DMS53 treated with DMSO at 0.1 percent for 48 hours (cell line): ENCODE results near the gene SMC2.

Experiments used
- DNase-seq: peaks from one replicate; lab custom pipeline; 2025; ENCODE audit not compliant: unreplicated experiment; lab: John Stamatoyannopoulos, UW

SMC2 gene

GRCh38 chr9:104099630-104100029, 5.5 kb downstream of the SMC2 start:
- no peak for DNase-seq

GRCh38 chr9:104104360-104104759, 10.3 kb downstream of the SMC2 start:
- DNase-seq: no peak

DNA sequence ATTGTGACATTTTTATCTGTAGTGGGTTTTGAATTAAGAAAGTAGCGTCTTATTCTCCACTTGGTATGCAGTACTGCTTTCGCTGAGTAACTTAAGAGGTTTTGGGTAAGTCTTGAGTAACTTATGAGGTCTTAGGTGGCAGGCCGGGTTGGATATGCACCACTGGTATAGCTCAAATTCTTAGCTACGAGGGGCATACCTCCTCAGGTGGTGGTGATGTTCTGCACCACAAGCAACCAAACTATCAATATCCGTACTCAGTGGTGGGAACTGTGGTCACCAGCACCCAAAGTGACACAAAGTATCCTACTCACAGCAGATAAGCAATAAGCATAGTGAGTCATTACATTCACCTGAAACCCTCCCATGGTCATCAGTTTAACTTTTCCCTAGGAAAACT, 13.7 kb downstream of the SMC2 start:
- no peak for DNase-seq

GRCh38 chr9:104108315-104108714, 14.2 kb downstream of the SMC2 start:
- no peak for DNase-seq

DNA sequence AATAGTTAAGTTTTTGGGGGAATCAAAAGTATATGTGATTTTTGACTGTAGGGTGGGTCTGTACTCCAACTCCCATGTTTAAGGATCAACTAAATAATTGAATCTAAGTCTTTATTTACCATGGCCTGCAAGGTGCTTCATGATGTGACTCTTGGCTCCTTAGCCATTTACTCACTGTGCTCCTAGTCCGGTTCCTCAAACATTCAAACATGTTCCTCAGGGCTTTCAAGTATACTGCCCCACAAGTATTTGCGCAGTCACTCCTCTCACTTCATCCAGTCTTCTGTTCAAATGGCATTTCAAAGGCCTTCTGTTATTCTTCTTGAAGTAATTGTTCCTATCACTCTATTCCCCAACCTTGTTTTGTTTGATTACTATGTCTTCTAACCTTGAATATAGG, 16.4 kb downstream of the SMC2 start:
- DNase-seq: no peak

DNA sequence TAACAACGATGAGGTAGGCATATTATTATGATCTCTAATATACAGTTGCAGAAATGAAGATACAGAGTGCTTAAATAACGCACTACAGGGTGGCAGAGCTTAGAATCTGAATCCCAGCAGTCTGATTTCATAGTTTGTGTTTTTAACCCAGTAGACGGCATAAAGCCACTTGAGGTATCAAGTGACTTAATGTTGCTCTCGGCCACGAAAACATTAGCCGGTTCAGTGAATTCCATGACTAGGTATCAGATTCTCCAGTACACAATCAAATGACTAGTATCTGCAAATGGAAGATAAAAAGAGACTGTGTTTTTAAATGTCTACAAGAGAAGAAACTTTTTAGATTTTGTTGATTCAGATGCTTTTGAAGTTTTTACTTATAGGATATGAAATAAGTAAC, 24.8 kb downstream of the SMC2 start:
- no peak for DNase-seq

GRCh38 chr9:104121022-104121421, 26.9 kb downstream of the SMC2 start:
- no peak for DNase-seq

DNA sequence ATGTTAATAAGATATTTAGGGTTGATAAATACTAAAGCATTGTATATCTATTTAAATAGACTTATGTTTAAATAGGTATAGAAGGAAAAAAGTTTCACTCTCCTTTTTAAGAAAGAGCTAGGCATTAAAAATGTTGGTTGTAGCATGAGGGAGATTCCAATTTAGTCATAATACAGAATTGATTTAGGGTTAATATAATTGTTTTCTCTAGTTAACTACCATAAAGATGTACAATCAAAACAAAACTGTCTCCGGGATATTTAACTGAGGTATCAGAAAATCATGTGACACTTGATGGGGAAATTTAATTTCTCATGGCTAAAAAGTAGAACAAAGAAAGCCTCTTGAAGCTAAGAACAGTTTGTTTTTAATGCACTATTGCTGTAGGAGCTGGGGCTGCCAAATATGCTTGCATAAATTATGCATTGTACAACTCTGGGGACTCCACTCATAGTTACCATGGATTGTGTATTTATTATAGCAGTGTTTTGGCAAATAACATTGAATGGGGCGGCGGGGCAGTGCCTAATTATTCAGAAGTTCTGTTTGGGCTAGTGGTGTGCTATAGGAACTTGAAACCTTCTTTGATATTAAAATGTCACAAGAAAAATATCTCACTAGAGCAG, 44.2 kb downstream of the SMC2 start:
- DNase-seq: no peak

DNA sequence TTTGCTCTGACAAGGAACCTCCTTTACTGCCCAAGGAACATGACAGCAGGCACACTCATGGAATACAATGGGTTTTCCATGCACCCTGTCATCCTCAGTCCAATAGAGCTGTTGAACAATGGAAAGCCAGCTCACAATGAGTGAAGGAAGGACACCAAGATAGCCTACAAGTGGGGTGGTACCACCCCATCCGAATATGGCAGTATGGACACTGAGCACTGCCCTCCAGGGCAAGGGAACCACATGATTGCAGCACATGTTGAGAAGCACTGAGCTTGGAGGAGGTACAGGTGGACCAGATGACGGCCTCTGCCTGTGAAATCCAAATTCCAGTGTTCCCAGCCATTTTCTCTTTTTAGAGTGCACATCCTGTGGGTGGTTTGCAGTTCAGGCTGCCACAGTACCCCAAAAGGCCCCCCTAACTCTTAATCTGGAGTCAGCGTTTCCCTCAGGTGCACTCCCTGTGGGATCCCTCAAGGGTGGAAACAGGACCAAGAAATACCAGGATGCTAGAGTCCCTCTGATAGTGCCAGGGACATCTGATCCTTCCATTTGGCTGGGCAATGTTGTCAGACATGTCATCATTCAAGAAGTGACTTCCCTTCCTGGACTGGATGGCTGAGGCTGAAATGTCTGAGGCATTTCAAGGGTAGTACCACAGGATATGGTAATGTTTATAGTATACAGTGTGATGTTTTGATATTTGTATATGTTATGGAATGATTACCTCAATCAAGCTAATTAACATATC, 48.9 kb downstream of the SMC2 start:
- no peak for DNase-seq

GRCh38 chr9:104143550-104143910, 49.4 kb downstream of the SMC2 start:
- DNase-seq: no peak

DNA sequence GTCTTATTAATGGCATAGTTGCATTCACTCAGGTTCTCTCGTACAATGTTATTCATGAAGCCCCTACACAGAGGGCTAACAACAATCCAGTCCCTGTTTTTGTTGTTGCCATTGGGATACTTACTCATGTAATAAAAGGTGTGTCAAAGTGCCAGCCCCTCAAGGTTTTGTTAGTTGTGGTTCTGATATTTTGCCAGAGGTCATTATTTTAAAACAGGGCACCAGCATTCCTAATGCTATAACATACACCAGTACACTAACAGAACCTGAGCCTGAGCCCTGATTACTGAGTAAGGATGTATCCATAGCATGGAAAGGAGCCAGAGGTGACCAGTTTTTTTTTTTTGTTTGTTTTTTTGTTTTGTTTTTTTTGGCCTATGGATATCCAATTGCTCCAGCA, 50.2 kb downstream of the SMC2 start:
- no peak for DNase-seq

DNA sequence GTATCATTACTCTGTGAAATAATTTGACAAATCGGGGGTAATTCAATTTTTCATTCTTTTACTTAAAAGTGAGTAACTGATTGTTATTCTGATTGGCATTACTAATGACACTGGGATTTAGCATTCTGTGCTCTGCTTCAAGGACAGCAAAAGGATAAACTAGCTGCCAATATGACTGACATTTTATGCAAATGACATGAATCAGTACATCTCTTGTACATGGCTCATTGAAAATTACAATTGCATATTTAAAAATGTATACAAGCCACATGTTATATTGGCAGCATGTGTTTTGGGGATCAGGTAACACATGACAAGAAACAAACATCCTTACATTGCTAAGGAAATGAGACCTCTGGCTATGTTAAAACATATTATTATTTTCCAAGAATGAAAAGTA, 79.0 kb downstream of the SMC2 start:
- DNase-seq: no peak

GRCh38 chr9:104177003-104177611, 83.0 kb downstream of the SMC2 start:
- peak; percentile 4 for DNase-seq

- DNase-seq: no peak
These were observed 83.6 kb downstream of the SMC2 start for GRCh38 chr9:104177676-104178075.
